Gastrocnemius medialis (tissue), 4 donors: ENCODE data around the gene DNM3.

Experiments
- CTCF ChIP-seq, 5 experiments: fragments of 450-650 bp in 3 of 5; fragments of 200-600 bp in 2 of 5; sonication (generic) in 2 of 5; IDR thresholded peaks in 4 of 5; conservative IDR thresholded peaks in 1 of 5; 1 replicate in 4 of 5; 2 replicates in 1 of 5; pipeline ENCODE4 v1.5.1; 2016 to 2019; ENCODE audit warnings: antibody characterized with exemption in 5 of 5, mild to moderate bottlenecking in 3 of 5, moderate library complexity in 3 of 5
- POLR2A ChIP-seq, 2 donors: fragments of 450-650 bp; IDR thresholded peaks; one replicate each; pipeline ENCODE4 v1.6.1; 2017; ENCODE audit warnings: antibody characterized with exemption in 2 of 2, mild to moderate bottlenecking in 2 of 2, moderate library complexity in 2 of 2

GRCh38 chr1:172239901-172240300 lies 398.6 kb downstream of the DNM3 start:
- TF ChIP-seq CTCF (IDR thresholded peaks at IDR 0.05 in 4 of 5, conservative IDR thresholded peaks at IDR 0.05 in 1 of 5) (no peak), POLR2A (IDR thresholded peaks at IDR 0.05) (no peak)
